ENCODE measurements around the gene MT3. TPM values are rescaled to one million over a fixed set of nuclear protein-coding genes. Genes with fewer than 3 reads are reported as not detected.

Gene MT3
- total and polyA plus RNA-seq, 2 of the 8 experiments (the other 6 are each of a cell fraction or from before 2014, with no cell fraction given) = 0.17 TPM; not detected in 1

GRCh38 chr16:56571525-56571924 is 17.8 kb upstream of the MT3 start:
- peaks cover 0 to 2% (median under 1%) of the 10 kb centered on the region in 4 experiments; a peak in 1 of 7 replicates for H3K27me3 ChIP-seq (replicated peaks in 1 of 4; ENCODE audit: control insufficient read depth in 3 of 4, extremely low read depth in 1 of 4, insufficient read depth in 3 of 4, low read length in 3 of 4)
- DNase-seq (ENCODE audit: low read depth in 1 of 2, low spot score in 2 of 2) (no peak), FAIRE-seq (no peak)
- H3K4me1 ChIP-seq (replicated peaks in 1 of 4; ENCODE audit: control insufficient read depth in 3 of 4, insufficient read depth in 4 of 4, low read length in 3 of 4) = no peaks in the 10 kb centered on the region
- ChIA-PET POLR2A (ENCODE audit: partially characterized antibody) (no interaction called here), CTCF (ENCODE audit: partially characterized antibody) (interaction anchor here (0.9 to 1.0 kb wide), 3 partner anchors 16 to 57 kb away, joined by 3 to 6 read pairs (median 4); no protein-coding TSS in a partner anchor)
- no peaks in the 10 kb centered on the region; the same call in 1 of the 2 replicates for H3K23me2 ChIP-seq (ENCODE audit: low read depth, low read length)
- no peak overlapping the region for H2BK12ac ChIP-seq (ENCODE audit: low read depth, low read length)
- H4K20me1 ChIP-seq (replicated peaks in 1 of 2; ENCODE audit: control insufficient read depth in 1 of 2, insufficient read depth in 2 of 2, low read length in 2 of 2) = no peaks in the 10 kb centered on the region
- H3K56ac ChIP-seq (replicated peaks; ENCODE audit: insufficient read length, low read depth, low read length) = no peak overlapping the region
- H3K9me3 ChIP-seq (ENCODE audit: insufficient read depth in 2 of 2, low read depth in 1 of 2, low read length in 1 of 2) = no peaks in the 10 kb centered on the region
- no peak overlapping the region for H3K4me2 ChIP-seq (ENCODE audit: insufficient read depth in 1 of 2, low read depth in 2 of 2, low read length in 2 of 2)
- H3K9ac ChIP-seq (replicated peaks in 1 of 4; ENCODE audit: extremely low read depth in 1 of 4, low read depth in 3 of 4, low read length in 3 of 4) = no peak overlapping the region
- H3K23ac ChIP-seq (ENCODE audit: insufficient read length) = no peak overlapping the region
- no peak overlapping the region for H2AFZ ChIP-seq (ENCODE audit: low read length)
- no peak overlapping the region for H2BK15ac ChIP-seq (ENCODE audit: low read length)
- no peaks in the 10 kb centered on the region for H3K79me1 ChIP-seq (ENCODE audit: low read depth, low read length)
- H2BK20ac ChIP-seq (ENCODE audit: low read length) = no peak overlapping the region
- no peak overlapping the region for H2BK120ac ChIP-seq (replicated peaks; ENCODE audit: low read depth, low read length)
- 94% methylated on average over 11 of the region's 11 CpGs; no CpG with 5 or more reads in 1 of the 2 experiments for WGBS, 2 experiments (ENCODE audit: extremely low coverage in 1 of 2, insufficient coverage in 1 of 2, insufficient read length in 1 of 2, insufficient replicate concordance in 2 of 2, low coverage in 1 of 2, low lambda C conversion rate in 2 of 2, missing lambda C conversion rate in 1 of 2)
- TF ChIP-seq SAP30 (IDR thresholded peaks at IDR 0.05; ENCODE audit: insufficient read depth, insufficient replicate concordance, low read length) (no peak), CHD1 (IDR thresholded peaks at IDR 0.05; ENCODE audit: low read depth, low read length) (no peak), TBP (IDR thresholded peaks at IDR 0.05; ENCODE audit: low read depth, low read length) (no peak), RFX5 (IDR thresholded peaks at IDR 0.05; ENCODE audit: borderline replicate concordance, low read depth, low read length) (no peak), RNF2 (IDR thresholded peaks at IDR 0.05; ENCODE audit: borderline replicate concordance, low read depth, low read length, missing control alignments, poor library complexity, severe bottlenecking) (no peak), YY1 (IDR thresholded peaks at IDR 0.05; ENCODE audit: low read depth, low read length) (no peak), BRCA1 (IDR thresholded peaks at IDR 0.05; ENCODE audit: low read depth, low read length) (no peak), KDM4A (IDR thresholded peaks at IDR 0.05; ENCODE audit: low read depth, low read length, severe bottlenecking) (no peak), MAFK (IDR thresholded peaks at IDR 0.05; ENCODE audit: low read depth, low read length) (no peak), CTCF (IDR thresholded peaks at IDR 0.05; ENCODE audit: control extremely low read depth in 1 of 3, insufficient read depth in 1 of 3, low read depth in 1 of 3, low read length in 3 of 3) (no peak)
- no peak overlapping the region for H3K4me3 ChIP-seq (ENCODE audit: extremely low read depth in 1 of 4, insufficient read depth in 2 of 4, low read depth in 3 of 4, low read length in 4 of 4)
- H3K36me3 ChIP-seq (ENCODE audit: control insufficient read depth in 2 of 4, insufficient read depth in 4 of 4, low read length in 3 of 4) = no peaks in the 10 kb centered on the region
- no peak overlapping the region for H3K4ac ChIP-seq (replicated peaks; ENCODE audit: insufficient read length, low read depth, low read length)
- H4K8ac ChIP-seq (ENCODE audit: extremely low read depth, insufficient read depth, low read length) = no peak overlapping the region
- no peak overlapping the region for H4K91ac ChIP-seq (replicated peaks; ENCODE audit: insufficient read length, low read length)
- no peaks in the 10 kb centered on the region for H3K79me2 ChIP-seq (ENCODE audit: control insufficient read depth in 1 of 2, insufficient read depth in 2 of 2, low read length in 2 of 2)
- H2BK5ac ChIP-seq (ENCODE audit: low read depth, low read length) = no peak overlapping the region
- H3K27ac ChIP-seq (ENCODE audit: low read depth, low read length) = no peak overlapping the region
- H2AK5ac ChIP-seq (ENCODE audit: low read depth, low read length) = no peak overlapping the region
- H3K18ac ChIP-seq (ENCODE audit: extremely low read depth, low read length) = no peak overlapping the region
- H4K5ac ChIP-seq (ENCODE audit: insufficient read length, low read depth, low read length) = no peak overlapping the region
- H3K14ac ChIP-seq (ENCODE audit: insufficient read length) = no peak overlapping the region

Measured in H1 (cell line).